IMR-90 (cell line): ENCODE results near the gene NMS. TPM values are rescaled to one million over a fixed set of nuclear protein-coding genes. Genes with fewer than 3 reads are reported as not detected.

Experiments
- ATAC-seq: fragments of 200-7000 bp; cut with Tn5 transposase; 2 replicates; pipeline ENCODE4 v1.9.1; 2020; ENCODE audit warnings: low read depth, mild to moderate bottlenecking, moderate library complexity
- BruUV-seq: library from RNA; stranded (reverse); fragments of 400-500 nt; replicated peaks from 2 replicates; lab custom pipeline; 2021; lab: Mats Ljungman, UMichigan
- CTCF ChIA-PET: fragments of 300-600 bp; formaldehyde crosslinking; extraction: SDS; loops from one replicate; lab custom pipeline; 2021; ENCODE audit warnings: antibody characterized with exemption; lab: Yijun Ruan, JAX
- POLR2A ChIA-PET: fragments of 300-600 bp; sonication (Branson Sonifier 250); formaldehyde crosslinking; loops from one replicate; lab custom pipeline; 2022; ENCODE audit warnings: antibody characterized with exemption; ENCODE audit not compliant: unreplicated experiment; lab: Charles Lee
- DNase-seq: peaks from one replicate; pipeline ENCODE4 v3.0.0; 2013
- H2AFZ ChIP-seq: replicated peaks from 2 replicates; pipeline ENCODE3; 2013; ENCODE audit warnings: low read length, mild to moderate bottlenecking; ENCODE audit not compliant: poor library complexity
- H2AK5ac ChIP-seq: 2 replicates; pipeline ENCODE4 v1.6.1; 2013; ENCODE audit warnings: low read depth, low read length, inconsistent platforms
- H2AK9ac ChIP-seq: replicated peaks from 2 replicates; pipeline ENCODE3; 2013; ENCODE audit warnings: mild to moderate bottlenecking, low read depth, low read length, moderate library complexity; ENCODE audit not compliant: poor library complexity
- H2BK120ac ChIP-seq: 2 replicates; pipeline ENCODE4 v1.6.1; 2013; ENCODE audit warnings: low read depth, low read length, inconsistent platforms
- H2BK15ac ChIP-seq: 3 replicates; pipeline ENCODE4 v1.6.1; 2013; ENCODE audit warnings: low read depth, low read length, inconsistent platforms
- H2BK20ac ChIP-seq: 2 replicates; pipeline ENCODE4 v1.6.1; 2013; ENCODE audit warnings: low read depth, mild to moderate bottlenecking, inconsistent platforms, low read length, moderate library complexity
- H2BK5ac ChIP-seq: 2 replicates; pipeline ENCODE4 v1.6.1; 2013; ENCODE audit warnings: mild to moderate bottlenecking, low read depth, low read length, inconsistent platforms; ENCODE audit not compliant: poor library complexity, severe bottlenecking
- H3K14ac ChIP-seq: replicated peaks from 2 replicates; pipeline ENCODE4 v1.6.1; 2013; ENCODE audit warnings: low read depth, low read length, inconsistent platforms
- H3K18ac ChIP-seq: 2 replicates; pipeline ENCODE4 v1.6.1; 2013; ENCODE audit warnings: low read depth, low read length, control low read depth
- H3K23ac ChIP-seq: 2 replicates; pipeline ENCODE4 v1.6.1; 2013; ENCODE audit warnings: low read depth, low read length, inconsistent platforms
- H3K27ac ChIP-seq: 2 replicates; pipeline ENCODE4 v1.5.1; 2013; ENCODE audit warnings: mild to moderate bottlenecking, control low read depth, low read length; ENCODE audit not compliant: insufficient read depth
- H3K27me3 ChIP-seq: 2 replicates; pipeline ENCODE4 v1.6.1; 2013; ENCODE audit warnings: low read length; ENCODE audit not compliant: control insufficient read depth, insufficient read depth
- H3K36me3 ChIP-seq: 2 replicates; pipeline ENCODE4 v1.6.1; 2013; ENCODE audit warnings: low read length, mixed read lengths; ENCODE audit not compliant: control insufficient read depth, insufficient read depth
- H3K4ac ChIP-seq: 2 replicates; pipeline ENCODE4 v1.6.1; 2013; ENCODE audit warnings: low read depth, low read length, inconsistent platforms
- H3K4me1 ChIP-seq: 2 replicates; pipeline ENCODE4 v1.6.1; 2013; ENCODE audit warnings: low read length, mixed read lengths; ENCODE audit not compliant: control insufficient read depth, insufficient read depth
- H3K4me2 ChIP-seq: 2 replicates; pipeline ENCODE4 v1.6.1; 2013; ENCODE audit warnings: low read depth, mild to moderate bottlenecking, control low read depth, low read length, moderate library complexity
- H3K4me3 ChIP-seq: 2 replicates; pipeline ENCODE4 v1.5.1; 2013; ENCODE audit warnings: low read depth, mild to moderate bottlenecking, control low read depth, low read length, moderate library complexity; ENCODE audit not compliant: insufficient read depth
- H3K56ac ChIP-seq: 2 replicates; pipeline ENCODE4 v1.6.1; 2013; ENCODE audit warnings: low read length, inconsistent platforms; ENCODE audit not compliant: insufficient read depth; ENCODE audit errors: extremely low read depth
- H3K79me1 ChIP-seq, 2 experiments: 2 replicates each; pipeline ENCODE4 v1.6.1; 2013; ENCODE audit warnings: low read length in 2 of 2, inconsistent platforms in 1 of 2, low read depth in 1 of 2
- H3K9ac ChIP-seq: 2 replicates; pipeline ENCODE4 v1.6.1; 2013; ENCODE audit warnings: low read depth, low read length, control low read depth
- H3K9me1 ChIP-seq: 2 replicates; pipeline ENCODE4 v1.6.1; 2013; ENCODE audit warnings: low read length, inconsistent platforms; ENCODE audit not compliant: insufficient read depth
- H3K9me3 ChIP-seq: 2 replicates; pipeline ENCODE4 v1.6.1; 2013; ENCODE audit warnings: low read length; ENCODE audit not compliant: control insufficient read depth, insufficient read depth
- H4K20me1 ChIP-seq: 2 replicates; pipeline ENCODE4 v1.6.1; 2013; ENCODE audit warnings: low read length, inconsistent platforms; ENCODE audit not compliant: insufficient read depth
- H4K5ac ChIP-seq: 2 replicates; pipeline ENCODE4 v1.6.1; 2013; ENCODE audit warnings: mild to moderate bottlenecking, low read depth, low read length, control low read depth
- H4K8ac ChIP-seq, 2 experiments: 2 replicates each; pipeline ENCODE4 v1.6.1; 2013; ENCODE audit warnings: low read depth in 2 of 2, low read length in 2 of 2, control low read depth in 1 of 2, inconsistent platforms in 1 of 2
- H4K91ac ChIP-seq: 2 replicates; pipeline ENCODE4 v1.6.1; 2013; ENCODE audit warnings: low read depth, low read length, inconsistent platforms; ENCODE audit not compliant: insufficient read depth
- BHLHE40 ChIP-seq: fragments of 150-350 bp; IDR thresholded peaks from 2 replicates; pipeline ENCODE4 v1.6.1; 2016; ENCODE audit warnings: mild to moderate bottlenecking, low read depth, low read length
- CHD1 ChIP-seq: IDR thresholded peaks from 2 replicates; pipeline ENCODE4 v1.6.1; 2012; ENCODE audit warnings: low read depth, low read length, improper control_type of control experiment
- CTCF ChIP-seq: conservative IDR thresholded peaks from 2 replicates; pipeline ENCODE4 v1.5.1; 2012; ENCODE audit warnings: mild to moderate bottlenecking, low read depth, low read length, improper control_type of control experiment
- ELK1 ChIP-seq: fragments of 150-350 bp; IDR thresholded peaks from 2 replicates; pipeline ENCODE4 v1.6.1; 2016; ENCODE audit warnings: low read depth, mild to moderate bottlenecking, low read length, moderate library complexity, borderline replicate concordance
- FOS ChIP-seq: fragments of 150-350 bp; IDR thresholded peaks from 2 replicates; pipeline ENCODE4 v1.6.1; 2016; ENCODE audit warnings: low read depth, low read length
- MAFK ChIP-seq: IDR thresholded peaks from 2 replicates; pipeline ENCODE4 v1.6.1; 2012; ENCODE audit warnings: low read depth, low read length, improper control_type of control experiment
- MAZ ChIP-seq: IDR thresholded peaks from 2 replicates; pipeline ENCODE4 v1.6.1; 2012; ENCODE audit warnings: low read depth, mild to moderate bottlenecking, low read length, improper control_type of control experiment, moderate library complexity, borderline replicate concordance
- MXI1 ChIP-seq: IDR thresholded peaks from 2 replicates; pipeline ENCODE4 v1.6.1; 2012; ENCODE audit warnings: low read depth, mild to moderate bottlenecking, low read length, moderate library complexity, borderline replicate concordance
- NFE2L2 ChIP-seq: fragments of 150-350 bp; IDR thresholded peaks from 2 replicates; pipeline ENCODE4 v1.6.1; 2016; ENCODE audit warnings: low read depth, mild to moderate bottlenecking, low read length
- POLR2A ChIP-seq: IDR thresholded peaks from 2 replicates; pipeline ENCODE4 v1.6.1; 2012; ENCODE audit warnings: mild to moderate bottlenecking, low read depth, low read length
- RAD21 ChIP-seq: IDR thresholded peaks from 2 replicates; pipeline ENCODE4 v1.6.1; 2012; ENCODE audit warnings: low read length, improper control_type of control experiment
- RCOR1 ChIP-seq: IDR thresholded peaks from 2 replicates; pipeline ENCODE4 v1.6.1; 2012; ENCODE audit warnings: mild to moderate bottlenecking, low read length, improper control_type of control experiment; ENCODE audit not compliant: insufficient replicate concordance
- RFX5 ChIP-seq: IDR thresholded peaks from 2 replicates; pipeline ENCODE4 v1.8.0; 2012; ENCODE audit warnings: low read depth, mild to moderate bottlenecking, low read length, moderate library complexity
- SMC3 ChIP-seq: fragments of 150-350 bp; IDR thresholded peaks from 2 replicates; pipeline ENCODE4 v1.6.1; 2016; ENCODE audit warnings: low read depth, mild to moderate bottlenecking, antibody characterized with exemption, low read length, moderate library complexity
- USF2 ChIP-seq: fragments of 150-350 bp; IDR thresholded peaks from 2 replicates; pipeline ENCODE4 v1.6.1; 2017; ENCODE audit warnings: mild to moderate bottlenecking, antibody characterized with exemption, low read length, low read depth
- WGBS, 2 experiments: methylation state at CpG; one replicate each; pipeline versions ENCODE4 v1.1.5 to v1.1.7; 2013; ENCODE audit warnings: missing lambda C conversion rate in 2 of 2; ENCODE audit not compliant: insufficient read length in 1 of 2; ENCODE audit errors: extremely low coverage in 2 of 2; 5-methylcytosine and 5-hydroxymethylcytosine counted together
- dilution Hi-C: fragments of 300-500 bp; cut with HindIII; formaldehyde crosslinking; loops from one replicate; pipeline ENCODE4 v1.14.3; 2018; ENCODE audit warnings: low sequenced_read_pairs; ENCODE audit not compliant: unreplicated experiment
- in situ Hi-C: fragments of 300-500 bp; cut with MboI; formaldehyde crosslinking; loops from 3 replicates; pipeline ENCODE4 v1.14.3; 2019; ENCODE audit warnings: low sequenced_read_pairs, inconsistent platforms, mixed read lengths
- intact Hi-C: fragments of 100-400 bp; cut with micrococcal nuclease; formaldehyde crosslinking; loops from 2 replicates; pipeline ENCODE4 v1.10.0; 2022
- polyA plus RNA-seq, 3 experiments: library from polyadenylated mRNA; depleted of rRNA; stranded (reverse); fragments of >200 nt; gene quantifications; 2 replicates each; pipeline ENCODE4 v1.2.3, GENCODE V29; 2012; ENCODE audit warnings: low replicate concordance in 1 of 3
- total RNA-seq: library from RNA; depleted of rRNA; stranded (reverse); fragments of >200 nt; gene quantifications from 2 replicates; pipeline ENCODE4 v1.2.3, GENCODE V29; 2012

The NMS gene
- total and polyA plus RNA-seq, 2 of the 4 experiments (the other 2 are of a cell fraction): not detected

- H3K14ac ChIP-seq: no peak overlapping the region
- H2AK5ac ChIP-seq: no peak overlapping the region
- ChIA-PET CTCF (no interaction called here), POLR2A (no interaction called here)
- H3K4ac ChIP-seq: no peak overlapping the region
- H3K4me1 ChIP-seq: no peaks in the 10 kb centered on the region
- H2BK15ac ChIP-seq: no peak overlapping the region
- peaks cover 3% of the 10 kb centered on the region for H3K27me3 ChIP-seq
- no peak overlapping the region for H2BK5ac ChIP-seq
- no peaks in the 10 kb centered on the region for H3K9me3 ChIP-seq
- no peak overlapping the region for H3K4me3 ChIP-seq
- no peak overlapping the region for H3K23ac ChIP-seq
- H4K20me1 ChIP-seq: no peaks in the 10 kb centered on the region
- H3K9me1 ChIP-seq: no peaks in the 10 kb centered on the region
- no peak overlapping the region for H3K9ac ChIP-seq
- dilution Hi-C loops (no loop called here), intact Hi-C loops (no loop called here), in situ Hi-C loops (no loop called here)
- H4K5ac ChIP-seq: no peak overlapping the region
- no peak overlapping the region for H3K4me2 ChIP-seq
- DNase-seq (no peak), ATAC-seq (no peak)
- no peak overlapping the region for H3K56ac ChIP-seq
- H2BK120ac ChIP-seq: no peak overlapping the region
- H3K18ac ChIP-seq: no peak overlapping the region
- no peaks in the 10 kb centered on the region for H3K79me1 ChIP-seq
- TF ChIP-seq RCOR1 (no peak), MXI1 (no peak), CHD1 (no peak), CTCF (no peak), MAZ (no peak), ELK1 (no peak), POLR2A (no peak), RFX5 (no peak), RAD21 (no peak), NFE2L2 (no peak), MAFK (no peak), FOS (no peak), SMC3 (no peak), USF2 (no peak), BHLHE40 (no peak)
- BruUV-seq: no TSS peak
- no peak overlapping the region for H4K8ac ChIP-seq
- 56% methylated on average over 3 of the region's 6 CpGs; no CpG with 5 or more reads in 1 of the 2 experiments for WGBS, 2 experiments
- no peaks in the 10 kb centered on the region for H3K36me3 ChIP-seq
- H4K91ac ChIP-seq: no peak overlapping the region
- no peak overlapping the region for H2AFZ ChIP-seq
- no peak overlapping the region for H3K27ac ChIP-seq
- no peak overlapping the region for H2AK9ac ChIP-seq
- H2BK20ac ChIP-seq: no peak overlapping the region
Measured at GRCh38 chr2:100494712-100495111, 24.4 kb downstream of the NMS start.
